KMS-11 (cell line): Measurements from ENCODE around the gene KTN1.
A peak's percentile ranks its signal among the peaks of the same experiment; 100 is the strongest.

Experiments used
- H2AFZ ChIP-seq: fragments of 200-600 bp; sonication (generic); 2 replicates; pipeline ENCODE4 v1.6.1; 2016; ENCODE audit warnings: antibody characterized with exemption, mixed run types, low read depth
- H3K27ac ChIP-seq: fragments of 200-600 bp; sonication (generic); 2 replicates; pipeline ENCODE4 v1.6.1; 2016; ENCODE audit warnings: mild to moderate bottlenecking, mixed run types
- H3K27me3 ChIP-seq: fragments of 200-600 bp; sonication (generic); 2 replicates; pipeline ENCODE4 v1.6.1; 2017; ENCODE audit warnings: mild to moderate bottlenecking, low read depth, mixed run types, moderate library complexity; ENCODE audit not compliant: insufficient read depth
- H3K36me3 ChIP-seq: fragments of 200-600 bp; sonication (generic); 2 replicates; pipeline ENCODE4 v1.6.1; 2017; ENCODE audit warnings: mild to moderate bottlenecking, mixed run types; ENCODE audit not compliant: insufficient read depth
- H3K4me1 ChIP-seq: fragments of 200-600 bp; sonication (generic); 2 replicates; pipeline ENCODE4 v1.6.1; 2016; ENCODE audit warnings: mild to moderate bottlenecking, low read depth, mixed run types; ENCODE audit not compliant: poor library complexity, severe bottlenecking
- H3K4me2 ChIP-seq: fragments of 200-600 bp; sonication (generic); 2 replicates; pipeline ENCODE4 v1.7.0; 2016; ENCODE audit warnings: mild to moderate bottlenecking, mixed run types
- H3K4me3 ChIP-seq: fragments of 200-600 bp; sonication (generic); IDR thresholded peaks from 2 replicates; pipeline ENCODE4 v1.6.1; 2017; ENCODE audit warnings: low read depth, low read length, mixed read lengths; ENCODE audit not compliant: insufficient read depth
- H3K79me2 ChIP-seq: fragments of 200-600 bp; sonication (generic); 2 replicates; pipeline ENCODE4 v1.6.1; 2016; ENCODE audit warnings: low read depth, mixed run types; ENCODE audit not compliant: insufficient read depth
- H3K9ac ChIP-seq: fragments of 200-600 bp; sonication (generic); 2 replicates; pipeline ENCODE4 v1.6.1; 2016; ENCODE audit warnings: mild to moderate bottlenecking, mixed run types
- H4K20me1 ChIP-seq: fragments of 200-600 bp; sonication (generic); 2 replicates; pipeline ENCODE4 v1.6.1; 2016; ENCODE audit warnings: mild to moderate bottlenecking, mixed run types; ENCODE audit not compliant: insufficient read depth
- CTCF ChIP-seq: fragments of 200-600 bp; sonication (generic); conservative IDR thresholded peaks from 2 replicates; pipeline ENCODE4 v1.6.1; 2017; ENCODE audit warnings: low read depth, mild to moderate bottlenecking, antibody characterized with exemption, low read length, moderate library complexity, mixed read lengths

The KTN1 gene

DNA sequence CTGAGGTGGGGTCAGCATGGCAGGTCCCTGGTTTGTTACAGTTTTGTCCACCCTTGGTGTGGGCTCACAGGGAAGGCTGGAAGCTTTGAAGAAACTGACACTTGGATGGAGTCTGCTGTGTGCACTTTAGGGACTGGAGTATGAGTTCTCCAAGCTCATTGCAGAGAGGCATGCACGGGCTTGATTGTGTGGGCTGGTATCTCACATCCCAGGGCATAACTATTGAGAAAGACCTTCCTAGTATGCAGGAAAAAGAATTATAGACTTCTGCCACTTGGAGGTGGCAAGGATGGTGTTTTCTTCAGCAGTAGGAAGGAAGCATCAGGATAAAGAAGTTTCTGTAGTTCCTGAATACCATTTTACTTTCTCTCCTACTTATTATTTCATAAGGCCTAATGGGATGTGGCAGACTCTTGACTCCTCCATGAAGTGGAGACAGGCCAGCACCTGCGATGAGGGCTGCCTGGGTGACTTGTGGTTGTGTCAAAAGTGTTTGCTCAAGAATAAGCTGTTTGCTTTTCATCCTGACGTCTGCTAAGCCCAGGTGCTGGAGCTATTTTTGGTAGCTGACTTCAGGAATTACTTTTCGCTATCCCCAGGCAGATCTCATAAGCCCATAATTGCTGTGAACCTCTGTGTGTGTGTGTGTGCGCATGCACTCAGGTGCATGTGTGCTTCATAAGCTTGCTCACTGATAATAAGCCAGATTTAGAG, 125.8 kb downstream of the KTN1 start:
- no peak overlapping the region for H3K27ac ChIP-seq
- H3K4me1 ChIP-seq: peaks cover 12% of the 10 kb centered on the region
- H3K4me2 ChIP-seq: no peak overlapping the region; the same call in 1 of the 2 replicates

DNA sequence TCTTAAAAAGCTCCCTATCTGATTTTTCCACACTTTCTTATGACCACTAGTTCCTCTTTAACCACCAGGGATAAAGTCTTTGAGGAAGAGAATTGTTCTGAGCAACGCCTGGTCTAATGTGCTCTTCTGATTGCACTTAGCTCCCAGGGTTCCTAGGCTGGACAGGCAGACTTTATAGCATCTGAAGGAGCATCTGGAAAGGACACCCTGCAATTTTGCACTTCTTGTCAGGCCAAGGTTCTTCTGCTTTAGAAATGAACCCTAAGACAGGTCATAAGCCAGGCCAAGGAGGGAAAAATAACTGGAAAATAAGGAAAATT, 126.3 kb downstream of the KTN1 start:
- no peak for TF ChIP-seq CTCF
- H2AFZ ChIP-seq: no peak overlapping the region
- H3K36me3 ChIP-seq: no peaks in the 10 kb centered on the region
- no peaks in the 10 kb centered on the region for H4K20me1 ChIP-seq
- no peaks in the 10 kb centered on the region for H3K79me2 ChIP-seq
- H3K27ac ChIP-seq: no peak overlapping the region
- no peak overlapping the region; the same call in 1 of the 2 replicates for H3K4me2 ChIP-seq
- no peak overlapping the region for H3K9ac ChIP-seq
- H3K4me3 ChIP-seq: no peak overlapping the region
- H3K4me1 ChIP-seq: peaks cover 12% of the 10 kb centered on the region
- H3K27me3 ChIP-seq: no peaks in the 10 kb centered on the region

More for the DNA sequence above, 125.8 kb downstream of the KTN1 start:
- Histone ChIP-seq H4K20me1 (no peaks in the 10 kb centered on the region), H3K27me3 (no peaks in the 10 kb centered on the region), H2AFZ (no peak overlapping the region), H3K4me3 (no peak overlapping the region), H3K9ac (no peak overlapping the region), H3K79me2 (no peaks in the 10 kb centered on the region), H3K36me3 (no peaks in the 10 kb centered on the region)
- no peak for TF ChIP-seq CTCF

- H3K79me2 ChIP-seq: no peaks in the 10 kb centered on the region
- H3K4me1 ChIP-seq: peaks cover 12% of the 10 kb centered on the region
Measured at GRCh38 chr14:55706893-55707292, 126.9 kb downstream of the KTN1 start.

GRCh38 chr14:55707365-55707804, 127.4 kb downstream of the KTN1 start:
- H3K79me2 ChIP-seq: no peaks in the 10 kb centered on the region
- H3K4me2 ChIP-seq: no peak overlapping the region
- no peak overlapping the region for H2AFZ ChIP-seq
- no peaks in the 10 kb centered on the region for H3K27me3 ChIP-seq
- H3K4me1 ChIP-seq: peaks cover 12% of the 10 kb centered on the region
- no peaks in the 10 kb centered on the region for H3K36me3 ChIP-seq
- no peak overlapping the region for H3K9ac ChIP-seq
- no peak overlapping the region for H3K27ac ChIP-seq
- peak; percentile 36 for TF ChIP-seq CTCF
- no peaks in the 10 kb centered on the region for H4K20me1 ChIP-seq
- no peak overlapping the region for H3K4me3 ChIP-seq

More at GRCh38 chr14:55706893-55707292, 126.9 kb downstream of the KTN1 start:
- no peaks in the 10 kb centered on the region for H3K36me3 ChIP-seq
- H3K4me3 ChIP-seq: no peak overlapping the region
- H2AFZ ChIP-seq: no peak overlapping the region
- no peak for TF ChIP-seq CTCF
- H3K27me3 ChIP-seq: no peaks in the 10 kb centered on the region
- H3K9ac ChIP-seq: no peak overlapping the region
- no peak overlapping the region for H3K4me2 ChIP-seq
- H3K27ac ChIP-seq: no peak overlapping the region
- H4K20me1 ChIP-seq: no peaks in the 10 kb centered on the region
